Keratinocyte (primary cell): ENCODE results near the gene GSTA1.

Experiments used
- CTCF ChIP-seq, 3 experiments: IDR thresholded peaks in 1 of 3; conservative IDR thresholded peaks in 1 of 3; optimal IDR thresholded peaks in 1 of 3; 2 replicates in 2 of 3; 3 replicates in 1 of 3; pipeline versions ENCODE3 to v1.5.1; 2011; ENCODE audit warnings: low read length in 3 of 3, mild to moderate bottlenecking in 3 of 3, moderate library complexity in 2 of 3, control low read depth in 1 of 3, inconsistent platforms in 1 of 3; ENCODE audit not compliant: insufficient read depth in 2 of 3; ENCODE audit errors: extremely low read depth in 1 of 3
- EZH2 ChIP-seq: IDR thresholded peaks from one replicate; pipeline ENCODE4 v1.6.1; 2012; ENCODE audit warnings: inconsistent platforms, mild to moderate bottlenecking, low read length, moderate library complexity

GRCh38 chr6:52834481-52834880 lies 30.9 kb upstream of the GSTA1 start:
- no peak for TF ChIP-seq CTCF (optimal IDR thresholded peaks at IDR 0.05 in 1 of 3, IDR thresholded peaks at IDR 0.05 in 1 of 3, conservative IDR thresholded peaks at IDR 0.05 in 1 of 3; ENCODE audit: extremely low read depth in 1 of 3, insufficient read depth in 2 of 3, low read length in 3 of 3)
- TF ChIP-seq EZH2 = no peak
